ENCODE data around the gene CCDC61.

GRCh38 chr19:45952341-45952685 lies 43.0 kb upstream of the CCDC61 start:
- TF ChIP-seq EZH2 (IDR thresholded peaks at IDR 0.05), result no peak
- TF ChIP-seq POLR2AphosphoS5 (IDR thresholded peaks at IDR 0.05; ENCODE audit: borderline replicate concordance, low read depth, low read length), result no peak
